Liver (tissue), 9 donors: ENCODE results near the gene H1-8. TPM values are rescaled to one million over a fixed set of nuclear protein-coding genes. Genes with fewer than 3 reads are reported as not detected.

Source experiments
- DNase-seq: peaks from one replicate; pipeline ENCODE4 v3.0.0-alpha.2; 2017; ENCODE audit warnings: low spot score
- H3K27ac ChIP-seq, 2 donors: one replicate each; pipeline ENCODE4 v1.7.0; 2013; ENCODE audit warnings: inconsistent platforms in 2 of 2, low read length in 2 of 2, control low read depth in 1 of 2, low read depth in 1 of 2, mild to moderate bottlenecking in 1 of 2
- H3K27me3 ChIP-seq, 4 donors: one replicate each; pipeline versions ENCODE4 v1.6.1 to v1.7.0; 2013; ENCODE audit warnings: low read length in 3 of 4, inconsistent platforms in 1 of 4, mild to moderate bottlenecking in 1 of 4, moderate library complexity in 1 of 4; ENCODE audit not compliant: control insufficient read depth in 4 of 4, insufficient read depth in 4 of 4
- H3K36me3 ChIP-seq, 4 donors: one replicate each; pipeline versions ENCODE4 v1.6.1 to v1.7.0; 2013; ENCODE audit warnings: low read length in 3 of 4, mild to moderate bottlenecking in 3 of 4, low read depth in 1 of 4, moderate library complexity in 1 of 4; ENCODE audit not compliant: control insufficient read depth in 4 of 4, insufficient read depth in 3 of 4
- H3K4me1 ChIP-seq, 4 donors: one replicate each; pipeline versions ENCODE4 v1.6.1 to v1.7.0; 2013; ENCODE audit warnings: low read length in 3 of 4, mild to moderate bottlenecking in 3 of 4, moderate library complexity in 1 of 4; ENCODE audit not compliant: control insufficient read depth in 4 of 4, insufficient read depth in 4 of 4
- H3K4me3 ChIP-seq, 3 donors: one replicate each; pipeline versions ENCODE4 v1.6.1 to v1.7.0; 2013; ENCODE audit warnings: low read length in 3 of 3, control low read depth in 1 of 3, low read depth in 1 of 3, mild to moderate bottlenecking in 1 of 3
- H3K9ac ChIP-seq, 2 donors: one replicate each; pipeline ENCODE4 v1.7.0; 2013; ENCODE audit warnings: low read length in 2 of 2, mild to moderate bottlenecking in 2 of 2, moderate library complexity in 2 of 2, control low read depth in 1 of 2, low read depth in 1 of 2
- H3K9me3 ChIP-seq, 4 donors: one replicate each; pipeline versions ENCODE4 v1.6.1 to v1.7.0; 2013; ENCODE audit warnings: low read length in 3 of 4; ENCODE audit not compliant: control insufficient read depth in 4 of 4
- EGR1 ChIP-seq, 2 donors: IDR thresholded peaks; 2 replicates each; pipeline ENCODE4 v1.6.1; 2016 to 2018; ENCODE audit warnings: antibody characterized with exemption in 2 of 2, low read depth in 2 of 2
- JUND ChIP-seq, 2 donors: IDR thresholded peaks; 2 replicates each; pipeline ENCODE4 v1.6.1; 2016; ENCODE audit warnings: antibody characterized with exemption in 2 of 2
- MAX ChIP-seq: IDR thresholded peaks from 2 replicates; pipeline ENCODE4 v1.6.1; 2016; ENCODE audit warnings: antibody characterized with exemption
- NR2F2 ChIP-seq: IDR thresholded peaks from 2 replicates; pipeline ENCODE4 v1.6.1; 2016; ENCODE audit warnings: antibody characterized with exemption
- REST ChIP-seq: IDR thresholded peaks from 2 replicates; pipeline ENCODE4 v1.6.1; 2016; ENCODE audit warnings: antibody characterized with exemption, mild to moderate bottlenecking
- RXRA ChIP-seq, 2 donors: IDR thresholded peaks; 2 replicates each; pipeline ENCODE4 v1.6.1; 2017 to 2018; ENCODE audit warnings: antibody characterized with exemption in 2 of 2, mild to moderate bottlenecking in 1 of 2
- WGBS: extraction: QIAGEN DNeasy Blood & Tissue Kit; methylation state at CpG from one replicate; pipeline ENCODE4 v1.1.7; 2013; 5-methylcytosine and 5-hydroxymethylcytosine counted together
- polyA plus RNA-seq, 2 donors: library from polyadenylated mRNA; stranded (reverse) in 1 of 2; unstranded in 1 of 2; fragments of 200-250 nt in 1 of 2; fragments of >200 nt in 1 of 2; fragmentation: Nextera tagmentation in 1 of 2; extraction: Ambion mirVana in 1 of 2; gene quantifications; one replicate each; pipeline versions ENCODE4 v1.2.1 to v1.2.3, GENCODE V29; 2013 to 2015
- total RNA-seq, 2 donors: library from RNA; depleted of rRNA; stranded (reverse); fragments of >200 nt; gene quantifications; one replicate each; pipeline ENCODE4 v1.2.3, GENCODE V29; 2014
- TF ChIP-seq, protein P1 (sequence below): fragments of 150-350 bp; IDR thresholded peaks from 2 replicates; pipeline ENCODE4 v1.5.1; 2017; ENCODE audit warnings: improper control_type of control experiment, low read depth, low read length; ENCODE audit not compliant: missing input control
- donor health status: healthy.
- donor health status: healthy.
- donor health status: healthy.
- donor health status: healthy.
- donor health status: healthy.

Gene H1-8
- total and polyA plus RNA-seq, 4 donors, result not detected

DNA sequence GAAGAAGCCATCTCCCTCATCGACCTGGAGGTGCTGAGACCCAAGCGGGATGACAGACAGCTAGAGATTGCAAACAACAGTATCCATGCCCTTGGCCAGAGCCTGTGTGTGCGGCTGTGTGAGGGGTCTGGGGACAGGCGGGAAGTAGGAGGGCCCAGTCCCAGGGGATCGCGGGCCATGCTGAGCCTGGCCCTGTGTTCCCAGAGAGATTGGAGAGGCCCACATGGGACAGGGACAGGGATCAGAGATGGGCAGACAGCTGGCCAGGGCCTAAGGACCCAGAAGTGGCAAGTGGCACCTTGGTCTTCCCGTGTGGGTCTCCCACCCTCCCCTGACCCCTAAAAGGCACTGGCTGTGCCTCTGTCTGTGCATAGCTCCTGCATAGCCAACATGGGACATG lies 25.5 kb upstream of the H1-8 start (continued):
- TF ChIP-seq, protein P1, sequence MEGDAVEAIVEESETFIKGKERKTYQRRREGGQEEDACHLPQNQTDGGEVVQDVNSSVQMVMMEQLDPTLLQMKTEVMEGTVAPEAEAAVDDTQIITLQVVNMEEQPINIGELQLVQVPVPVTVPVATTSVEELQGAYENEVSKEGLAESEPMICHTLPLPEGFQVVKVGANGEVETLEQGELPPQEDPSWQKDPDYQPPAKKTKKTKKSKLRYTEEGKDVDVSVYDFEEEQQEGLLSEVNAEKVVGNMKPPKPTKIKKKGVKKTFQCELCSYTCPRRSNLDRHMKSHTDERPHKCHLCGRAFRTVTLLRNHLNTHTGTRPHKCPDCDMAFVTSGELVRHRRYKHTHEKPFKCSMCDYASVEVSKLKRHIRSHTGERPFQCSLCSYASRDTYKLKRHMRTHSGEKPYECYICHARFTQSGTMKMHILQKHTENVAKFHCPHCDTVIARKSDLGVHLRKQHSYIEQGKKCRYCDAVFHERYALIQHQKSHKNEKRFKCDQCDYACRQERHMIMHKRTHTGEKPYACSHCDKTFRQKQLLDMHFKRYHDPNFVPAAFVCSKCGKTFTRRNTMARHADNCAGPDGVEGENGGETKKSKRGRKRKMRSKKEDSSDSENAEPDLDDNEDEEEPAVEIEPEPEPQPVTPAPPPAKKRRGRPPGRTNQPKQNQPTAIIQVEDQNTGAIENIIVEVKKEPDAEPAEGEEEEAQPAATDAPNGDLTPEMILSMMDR, result no peak
- no peak for TF ChIP-seq EGR1 (IDR thresholded peaks at IDR 0.05; ENCODE audit: low read depth in 2 of 2)

GRCh38 chr3:129518038-129518561 lies 24.9 kb upstream of the H1-8 start:
- no peak for DNase-seq
- Histone ChIP-seq H3K36me3 (peaks cover 0 to 16% (median 0%) of the 10 kb centered on the region in 4 donors), H3K9ac (no peak overlapping the region)

More at GRCh38 chr3:129518038-129518561, 24.9 kb upstream of the H1-8 start:
- H3K4me1 ChIP-seq, result no peaks in the 10 kb centered on the region
- 88% methylated on average over 8 of the region's 8 CpGs for WGBS
- no peaks in the 10 kb centered on the region for H3K9me3 ChIP-seq
- no peak overlapping the region for H3K4me3 ChIP-seq
- H3K27ac ChIP-seq, result no peak overlapping the region
- TF ChIP-seq, protein P1, result no peak
- TF ChIP-seq MAX, result no peak
- no peak for TF ChIP-seq NR2F2
- TF ChIP-seq REST, result no peak
- no peak for TF ChIP-seq RXRA (IDR thresholded peaks at IDR 0.05)
- TF ChIP-seq JUND (IDR thresholded peaks at IDR 0.05), result no peak
- no peaks in the 10 kb centered on the region for H3K27me3 ChIP-seq
